HG03520 (cell line): Measurements from ENCODE around the gene HBQ1.
"Not testable (repeated sequence)": the region's sequence is repeated elsewhere in the genome, so short reads cannot be mapped to it uniquely, and the experiment has no call there.

Source experiments
- ATAC-seq: cut with Tn5 transposase; IDR thresholded peaks from one replicate; pipeline ENCODE4 v1.9.1; 2021; ENCODE audit warnings: mild to moderate bottlenecking, moderate library complexity; ENCODE audit not compliant: unreplicated experiment

Gene HBQ1

DNA sequence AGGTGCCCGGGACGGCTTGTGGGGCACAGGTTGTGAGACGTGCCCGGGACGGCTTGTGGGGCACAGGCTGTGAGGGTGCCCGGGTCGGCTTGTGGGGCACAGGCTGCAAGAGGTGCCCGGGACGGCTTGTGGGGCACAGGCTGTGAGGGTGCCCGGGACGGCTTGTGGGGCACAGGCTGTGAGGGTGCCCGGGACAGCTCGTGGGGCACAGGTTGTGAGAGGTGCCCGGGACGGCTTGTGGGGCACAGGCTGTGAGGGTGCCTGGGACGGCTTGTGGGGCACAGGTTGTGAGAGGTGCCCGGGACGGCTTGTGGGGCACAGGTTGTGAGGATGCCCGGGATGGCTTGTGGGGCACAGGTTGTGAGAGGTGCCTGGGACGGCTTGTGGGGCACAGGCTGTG is 20.0 kb upstream of the HBQ1 start:
- not testable (repeated sequence) for ATAC-seq

DNA sequence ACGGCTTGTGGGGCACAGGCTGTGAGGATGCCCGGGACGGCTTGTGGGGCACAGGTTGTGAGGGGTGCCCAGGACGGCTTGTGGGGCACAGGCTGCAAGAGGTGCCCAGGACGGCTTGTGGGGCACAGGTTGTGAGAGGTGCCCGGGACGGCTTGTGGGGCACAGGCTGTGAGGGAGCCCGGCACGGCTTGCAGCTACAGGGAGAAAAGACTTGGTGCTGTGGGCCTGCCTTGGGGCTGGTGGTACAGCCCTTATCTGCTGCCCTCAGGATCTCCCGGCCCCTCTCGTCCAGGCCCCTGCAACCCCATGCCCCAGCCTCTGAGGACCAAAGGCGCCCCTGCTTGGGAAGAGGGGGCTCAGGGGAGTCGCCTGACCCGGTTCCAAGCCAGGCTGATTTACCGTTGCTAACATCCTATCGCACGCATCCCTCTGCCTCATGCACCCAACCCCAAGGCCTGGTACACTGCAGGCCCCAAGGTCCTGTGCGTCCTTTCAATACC is 19.5 kb upstream of the HBQ1 start:
- ATAC-seq: no peak

DNA sequence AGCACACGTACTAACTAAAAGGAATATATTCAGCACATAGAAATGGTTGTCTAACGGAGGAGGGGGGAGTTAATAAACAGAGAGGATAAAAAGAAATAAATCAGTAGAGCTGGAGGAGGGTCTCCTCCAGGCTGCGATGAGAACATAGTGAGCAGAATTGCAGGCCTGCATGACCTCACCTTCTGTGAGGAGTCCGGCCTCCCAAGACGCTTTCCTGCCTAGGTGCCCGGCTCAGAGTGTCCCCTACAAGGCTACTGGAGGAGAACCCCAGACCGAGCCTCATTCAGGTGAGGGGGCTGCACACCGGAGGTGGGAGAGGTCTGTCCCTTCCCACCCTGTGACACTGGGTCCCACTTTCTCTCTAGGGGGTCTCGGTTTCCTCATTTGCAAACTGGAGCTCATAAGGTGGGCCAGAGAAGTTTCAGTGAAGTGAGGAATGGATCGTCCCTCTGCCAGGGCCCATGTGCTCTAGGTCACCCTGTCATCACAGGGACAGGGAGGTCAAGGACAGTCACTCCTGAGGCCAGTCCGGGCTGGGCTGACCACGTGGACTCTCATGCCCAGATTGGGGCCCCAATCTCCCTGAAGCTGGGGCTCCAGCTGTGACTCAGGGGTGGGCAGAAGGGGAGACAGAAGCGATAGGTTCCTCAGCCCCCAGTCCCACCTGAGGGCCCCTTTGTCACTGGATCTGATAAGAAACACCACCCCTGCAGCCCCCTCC is 17.8 kb upstream of the HBQ1 start:
- ATAC-seq: no peak

DNA sequence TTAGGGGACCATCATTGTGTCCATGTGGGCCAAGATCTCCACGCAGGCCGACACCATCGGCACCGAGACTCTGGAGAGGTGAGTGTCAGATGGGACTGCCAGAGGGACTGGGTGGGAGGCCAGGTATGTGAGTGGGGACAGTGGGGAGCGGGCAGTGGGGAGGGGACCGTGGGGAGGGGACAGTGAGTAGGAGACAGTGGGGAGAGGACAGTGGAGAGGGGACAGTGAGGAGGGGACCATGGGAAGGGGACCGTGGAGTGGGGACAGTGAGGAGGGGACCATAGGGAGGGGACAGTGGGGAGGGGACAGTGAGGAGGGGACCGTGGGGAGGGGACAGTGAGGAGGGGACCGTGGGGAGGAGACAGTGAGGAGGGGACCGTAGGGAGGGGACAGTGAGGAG is 17.1 kb upstream of the HBQ1 start:
- ATAC-seq: not testable (repeated sequence)

DNA sequence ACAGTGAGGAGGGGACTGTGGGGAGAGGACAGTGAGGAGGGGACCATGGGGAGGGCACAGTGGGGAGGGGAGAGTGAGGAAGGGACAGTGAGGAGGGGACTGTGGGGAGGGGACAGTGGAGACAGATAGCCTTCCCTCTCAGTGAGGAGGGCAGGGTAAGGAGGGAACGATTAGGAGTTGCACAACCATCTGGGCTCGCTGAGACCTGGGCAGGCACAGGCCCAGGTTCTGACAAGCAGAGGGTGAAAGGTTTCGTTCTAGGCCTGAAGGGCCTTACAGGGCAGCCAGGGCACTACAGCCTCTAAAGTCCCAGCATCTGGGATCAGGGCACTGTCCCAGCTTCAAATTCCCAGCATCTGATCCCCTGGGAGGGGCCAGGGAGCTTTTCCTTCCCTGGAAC is 16.6 kb upstream of the HBQ1 start:
- not testable (repeated sequence) for ATAC-seq

DNA sequence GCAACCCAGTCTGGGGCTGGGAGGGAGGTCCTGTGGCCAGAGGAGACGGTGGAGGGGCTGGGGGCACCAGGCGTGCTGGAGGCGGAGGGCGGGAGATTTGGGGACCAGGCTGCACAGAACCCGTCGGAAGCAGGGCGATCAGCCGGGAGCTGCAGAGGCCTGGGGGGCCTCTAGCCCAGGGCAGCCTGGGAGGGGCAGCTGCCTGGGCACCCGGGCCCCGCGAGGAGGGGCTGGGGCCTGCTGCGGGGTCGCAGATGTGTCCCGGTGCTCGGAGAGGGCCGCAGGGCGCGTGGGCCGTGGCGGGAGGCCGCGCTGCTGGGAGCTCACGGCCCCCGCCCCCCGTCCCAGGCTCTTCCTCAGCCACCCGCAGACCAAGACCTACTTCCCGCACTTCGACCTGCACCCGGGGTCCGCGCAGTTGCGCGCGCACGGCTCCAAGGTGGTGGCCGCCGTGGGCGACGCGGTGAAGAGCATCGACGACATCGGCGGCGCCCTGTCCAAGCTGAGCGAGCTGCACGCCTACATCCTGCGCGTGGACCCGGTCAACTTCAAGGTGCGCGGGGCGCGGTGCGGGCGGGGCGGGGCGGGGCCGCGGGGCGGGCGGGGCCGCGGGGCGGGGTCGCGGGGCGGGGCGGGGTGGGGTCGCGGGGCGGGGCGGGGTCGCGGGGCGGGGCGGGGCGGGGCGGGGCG is 16.0 kb upstream of the HBQ1 start:
- not testable (repeated sequence) for ATAC-seq

DNA sequence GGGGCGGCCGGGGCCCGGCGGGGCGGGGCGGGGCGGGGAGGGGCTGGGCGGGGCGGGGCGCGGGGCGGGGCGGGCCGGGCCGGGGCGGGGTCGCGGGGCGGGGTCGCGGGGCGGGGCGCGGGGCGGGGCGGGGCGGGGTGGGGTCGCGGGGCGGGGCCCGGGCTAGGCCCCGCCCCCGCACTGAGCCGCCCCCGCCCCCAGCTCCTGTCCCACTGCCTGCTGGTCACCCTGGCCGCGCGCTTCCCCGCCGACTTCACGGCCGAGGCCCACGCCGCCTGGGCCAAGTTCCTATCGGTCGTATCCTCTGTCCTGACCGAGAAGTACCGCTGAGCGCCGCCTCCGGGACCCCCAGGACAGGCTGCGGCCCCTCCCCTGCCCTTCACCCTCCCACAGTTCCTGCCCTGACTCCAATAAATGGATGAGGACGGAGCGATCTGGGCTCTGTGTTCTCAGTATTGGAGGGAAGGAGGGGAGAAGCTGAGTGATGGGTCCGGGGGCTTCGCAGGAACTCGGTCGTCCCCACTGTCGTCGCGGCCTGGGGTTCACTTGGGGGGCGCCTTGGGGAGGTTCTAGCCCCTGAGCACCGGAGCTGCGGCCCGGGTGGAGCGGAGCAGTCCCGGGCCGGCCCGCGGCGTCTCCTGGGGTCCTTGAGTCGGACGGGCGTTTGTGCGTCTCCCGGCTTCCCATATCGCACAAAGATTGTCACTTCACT is 15.3 kb upstream of the HBQ1 start:
- ATAC-seq: no peak

DNA sequence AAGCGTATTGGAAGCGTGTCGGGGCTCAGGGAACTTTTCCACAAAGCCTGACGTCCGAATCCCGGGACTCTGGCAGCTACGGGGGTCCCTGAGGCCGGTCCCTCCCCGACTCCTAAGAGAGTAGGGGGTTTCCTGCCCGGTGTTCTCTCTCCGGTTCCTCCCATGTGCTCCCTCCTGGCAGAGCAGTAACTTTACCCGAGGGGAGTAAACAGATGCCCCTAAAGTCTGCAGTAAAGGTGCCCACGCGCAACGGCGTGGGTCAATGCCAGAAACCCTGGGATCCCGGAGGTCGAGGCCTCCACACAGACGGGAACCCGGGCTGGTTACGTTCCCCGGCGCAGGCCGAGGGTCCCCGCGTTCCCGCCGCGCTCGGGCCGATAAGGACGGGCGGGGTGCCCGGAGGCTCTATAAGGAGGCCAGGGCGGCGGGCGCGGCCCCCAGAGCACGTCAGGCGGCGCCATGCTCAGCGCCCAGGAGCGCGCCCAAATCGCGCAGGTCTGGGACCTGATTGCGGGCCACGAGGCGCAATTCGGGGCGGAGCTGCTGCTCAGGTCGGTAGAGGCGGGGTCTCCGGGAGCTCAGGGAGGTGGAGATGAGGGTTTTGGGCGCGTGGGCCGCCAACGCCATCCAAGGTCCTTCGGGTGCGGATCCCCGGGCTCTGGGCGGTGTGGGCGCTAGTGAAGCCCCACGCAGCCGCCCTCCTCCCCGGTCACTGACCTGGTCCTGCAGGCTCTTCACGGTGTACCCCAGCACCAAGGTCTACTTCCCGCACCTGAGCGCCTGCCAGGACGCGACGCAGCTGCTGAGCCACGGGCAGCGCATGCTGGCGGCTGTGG is 14.5 kb upstream of the HBQ1 start, which contains the start of gene HBM:
TSS of gene HBM (plus strand) at position 440 of the 836 bp plus-strand sequence. CDS start at position 460, 20 bp downstream.
- no peak for ATAC-seq

DNA sequence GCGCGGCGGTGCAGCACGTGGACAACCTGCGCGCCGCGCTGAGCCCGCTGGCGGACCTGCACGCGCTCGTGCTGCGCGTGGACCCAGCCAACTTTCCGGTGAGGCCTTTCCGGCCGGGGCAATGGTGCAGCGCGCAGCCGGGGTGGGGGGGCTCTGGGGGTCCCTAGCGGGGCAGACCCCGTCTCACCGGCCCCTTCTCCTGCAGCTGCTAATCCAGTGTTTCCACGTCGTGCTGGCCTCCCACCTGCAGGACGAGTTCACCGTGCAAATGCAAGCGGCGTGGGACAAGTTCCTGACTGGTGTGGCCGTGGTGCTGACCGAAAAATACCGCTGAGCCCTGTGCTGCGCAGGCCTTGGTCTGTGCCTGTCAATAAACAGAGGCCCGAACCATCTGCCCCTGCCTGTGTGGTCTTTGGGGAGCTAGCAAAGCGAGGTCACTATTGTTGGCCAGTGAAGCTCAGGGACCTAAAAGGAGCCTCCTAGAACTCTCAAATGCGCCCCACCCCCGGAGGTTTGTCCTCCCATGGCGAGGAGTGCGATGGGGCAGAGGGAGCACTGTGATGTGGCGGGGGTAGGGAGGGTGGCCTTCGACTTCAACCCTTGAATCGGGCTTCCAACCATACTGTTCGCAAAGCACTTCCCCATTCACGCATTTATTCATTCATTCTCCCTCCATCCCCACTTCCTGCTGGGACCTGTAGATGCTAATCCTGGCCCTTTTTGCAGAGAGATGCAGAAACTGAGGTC is 13.7 kb upstream of the HBQ1 start:
- no peak for ATAC-seq

DNA sequence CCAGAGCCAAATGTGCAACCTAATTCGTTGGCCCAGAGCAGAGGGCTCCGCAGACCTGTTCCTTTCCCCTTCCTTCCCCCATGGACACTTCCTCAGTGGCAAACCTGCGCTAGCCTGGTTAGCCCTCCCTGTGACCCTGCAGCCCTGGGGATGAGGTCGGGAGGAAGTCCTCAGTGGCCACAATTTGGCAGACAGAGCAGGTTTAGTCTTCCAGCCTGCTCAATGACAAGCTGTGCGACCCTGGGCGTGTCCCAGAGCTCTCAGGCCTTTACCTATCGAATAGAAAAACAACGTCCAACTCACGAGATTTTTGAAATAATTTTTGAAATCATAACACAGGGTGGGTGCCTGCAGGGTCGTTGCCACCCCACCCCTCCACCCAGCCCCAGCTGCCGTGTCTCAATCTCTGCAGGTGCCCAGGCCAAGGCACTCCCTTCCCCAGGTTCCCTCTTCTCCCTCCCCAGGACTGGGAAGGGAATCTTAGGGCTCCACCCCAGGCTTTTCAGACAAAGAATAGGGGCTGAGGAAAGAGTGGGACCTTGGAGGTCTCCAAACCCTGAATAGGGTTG is 13.1 kb upstream of the HBQ1 start:
- no peak for ATAC-seq

DNA sequence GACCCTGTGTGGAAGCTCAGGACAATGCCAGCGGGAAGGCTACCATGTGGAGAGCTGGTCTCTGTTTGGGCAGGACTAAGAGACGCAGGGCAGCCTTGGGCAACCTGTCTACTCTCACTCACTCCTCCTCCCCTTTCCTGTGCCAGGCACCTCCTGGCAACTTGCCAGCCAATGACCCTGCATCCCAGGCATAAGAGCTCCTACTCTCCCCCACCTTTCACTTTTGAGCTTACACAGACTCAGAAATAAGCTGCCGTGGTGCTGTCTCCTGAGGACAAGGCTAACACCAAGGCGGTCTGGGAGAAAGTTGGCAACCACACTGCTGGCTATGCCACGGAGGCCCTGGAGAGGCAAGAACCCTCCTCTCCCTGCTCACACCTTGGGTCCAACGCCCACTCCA is 11.8 kb upstream of the HBQ1 start:
- ATAC-seq: no peak

DNA sequence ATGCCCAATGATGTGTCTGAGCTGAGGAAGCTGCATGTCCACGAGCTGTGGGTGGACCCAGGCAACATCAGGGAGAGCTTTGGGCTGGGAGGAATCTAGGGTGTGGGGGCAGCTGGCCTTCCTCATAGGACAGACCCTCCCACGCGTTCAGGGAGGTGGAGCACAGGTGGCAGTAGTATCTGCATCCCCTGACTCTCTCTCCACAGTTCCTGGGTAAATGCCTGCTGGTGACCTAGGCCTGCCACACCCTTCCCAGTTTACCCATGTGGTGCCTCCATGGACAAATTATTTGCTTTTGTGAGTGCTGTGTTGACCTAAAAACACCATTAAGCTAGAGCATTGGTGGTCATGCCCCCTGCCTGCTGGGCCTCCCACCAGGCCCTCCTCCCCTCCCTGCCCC is 11.2 kb upstream of the HBQ1 start:
- no peak for ATAC-seq

DNA sequence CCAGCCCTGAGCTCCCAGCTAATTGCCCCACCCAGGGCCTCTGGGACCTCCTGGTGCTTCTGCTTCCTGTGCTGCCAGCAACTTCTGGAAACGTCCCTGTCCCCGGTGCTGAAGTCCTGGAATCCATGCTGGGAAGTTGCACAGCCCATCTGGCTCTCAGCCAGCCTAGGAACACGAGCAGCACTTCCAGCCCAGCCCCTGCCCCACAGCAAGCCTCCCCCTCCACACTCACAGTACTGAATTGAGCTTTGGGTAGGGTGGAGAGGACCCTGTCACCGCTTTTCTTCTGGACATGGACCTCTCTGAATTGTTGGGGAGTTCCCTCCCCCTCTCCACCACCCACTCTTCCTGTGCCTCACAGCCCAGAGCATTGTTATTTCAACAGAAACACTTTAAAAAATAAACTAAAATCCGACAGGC is 10.2 kb upstream of the HBQ1 start:
- ATAC-seq: not testable (repeated sequence)

DNA sequence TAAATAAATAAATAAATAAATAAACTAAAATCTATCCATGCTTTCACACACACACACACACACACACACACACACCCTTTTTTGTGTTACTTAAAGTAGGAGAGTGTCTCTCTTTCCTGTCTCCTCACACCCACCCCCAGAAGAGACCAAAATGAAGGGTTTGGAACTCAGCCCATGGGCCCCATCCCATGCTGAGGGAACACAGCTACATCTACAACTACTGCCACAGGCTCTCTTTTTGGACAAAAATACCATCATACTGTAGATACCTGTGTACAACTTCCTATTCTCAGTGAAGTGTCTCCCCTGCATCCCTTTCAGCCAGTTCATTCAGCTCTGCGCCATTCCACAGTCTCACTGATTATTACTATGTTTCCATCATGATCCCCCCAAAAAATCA is 9.5 kb upstream of the HBQ1 start:
- no peak for ATAC-seq

DNA sequence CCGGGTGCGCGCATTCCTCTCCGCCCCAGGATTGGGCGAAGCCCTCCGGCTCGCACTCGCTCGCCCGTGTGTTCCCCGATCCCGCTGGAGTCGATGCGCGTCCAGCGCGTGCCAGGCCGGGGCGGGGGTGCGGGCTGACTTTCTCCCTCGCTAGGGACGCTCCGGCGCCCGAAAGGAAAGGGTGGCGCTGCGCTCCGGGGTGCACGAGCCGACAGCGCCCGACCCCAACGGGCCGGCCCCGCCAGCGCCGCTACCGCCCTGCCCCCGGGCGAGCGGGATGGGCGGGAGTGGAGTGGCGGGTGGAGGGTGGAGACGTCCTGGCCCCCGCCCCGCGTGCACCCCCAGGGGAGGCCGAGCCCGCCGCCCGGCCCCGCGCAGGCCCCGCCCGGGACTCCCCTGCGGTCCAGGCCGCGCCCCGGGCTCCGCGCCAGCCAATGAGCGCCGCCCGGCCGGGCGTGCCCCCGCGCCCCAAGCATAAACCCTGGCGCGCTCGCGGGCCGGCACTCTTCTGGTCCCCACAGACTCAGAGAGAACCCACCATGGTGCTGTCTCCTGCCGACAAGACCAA is 7.8 kb upstream of the HBQ1 start, which contains the start of gene HBA2:
TSS of gene HBA2 (plus strand) at position 503 of the 568 bp plus-strand sequence. CDS start at position 540, 37 bp downstream.
- ATAC-seq: not testable (repeated sequence)

DNA sequence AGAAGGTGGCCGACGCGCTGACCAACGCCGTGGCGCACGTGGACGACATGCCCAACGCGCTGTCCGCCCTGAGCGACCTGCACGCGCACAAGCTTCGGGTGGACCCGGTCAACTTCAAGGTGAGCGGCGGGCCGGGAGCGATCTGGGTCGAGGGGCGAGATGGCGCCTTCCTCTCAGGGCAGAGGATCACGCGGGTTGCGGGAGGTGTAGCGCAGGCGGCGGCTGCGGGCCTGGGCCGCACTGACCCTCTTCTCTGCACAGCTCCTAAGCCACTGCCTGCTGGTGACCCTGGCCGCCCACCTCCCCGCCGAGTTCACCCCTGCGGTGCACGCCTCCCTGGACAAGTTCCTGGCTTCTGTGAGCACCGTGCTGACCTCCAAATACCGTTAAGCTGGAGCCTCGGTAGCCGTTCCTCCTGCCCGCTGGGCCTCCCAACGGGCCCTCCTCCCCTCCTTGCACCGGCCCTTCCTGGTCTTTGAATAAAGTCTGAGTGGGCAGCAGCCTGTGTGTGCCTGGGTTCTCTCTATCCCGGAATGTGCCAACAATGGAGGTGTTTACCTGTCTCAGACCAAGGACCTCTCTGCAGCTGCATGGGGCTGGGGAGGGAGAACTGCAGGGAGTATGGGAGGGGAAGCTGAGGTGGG is 6.9 kb upstream of the HBQ1 start:
- not testable (repeated sequence) for ATAC-seq

DNA sequence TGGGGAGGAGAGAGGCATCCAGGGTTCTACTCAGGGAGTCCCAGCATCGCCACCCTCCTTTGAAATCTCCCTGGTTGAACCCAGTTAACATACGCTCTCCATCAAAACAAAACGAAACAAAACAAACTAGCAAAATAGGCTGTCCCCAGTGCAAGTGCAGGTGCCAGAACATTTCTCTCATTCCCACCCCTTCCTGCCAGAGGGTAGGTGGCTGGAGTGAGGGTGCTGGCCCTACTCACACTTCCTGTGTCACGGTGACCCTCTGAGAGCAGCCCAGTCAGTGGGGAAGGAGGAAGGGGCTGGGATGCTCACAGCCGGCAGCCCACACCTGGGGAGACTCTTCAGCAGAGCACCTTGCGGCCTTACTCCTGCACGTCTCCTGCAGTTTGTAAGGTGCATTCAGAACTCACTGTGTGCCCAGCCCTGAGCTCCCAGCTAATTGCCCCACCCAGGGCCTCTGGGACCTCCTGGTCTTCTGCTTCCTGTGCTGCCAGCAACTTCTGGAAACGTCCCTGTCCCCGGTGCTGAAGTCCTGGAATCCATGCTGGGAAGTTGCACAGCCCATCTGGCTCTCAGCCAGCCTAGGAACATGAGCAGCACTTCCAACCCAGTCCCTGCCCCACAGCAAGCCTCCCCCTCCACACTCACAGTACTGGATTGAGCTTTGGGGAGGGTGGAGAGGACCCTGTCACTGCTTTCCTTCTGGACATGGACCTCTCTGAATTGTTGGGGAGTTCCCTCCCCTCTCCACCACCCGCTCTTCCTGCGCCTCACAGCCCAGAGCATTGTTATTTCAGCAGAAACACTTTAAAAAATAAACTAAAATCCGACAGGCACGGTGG is 6.1 kb upstream of the HBQ1 start:
- ATAC-seq: not testable (repeated sequence)
